AG04449 (cell line): Measurements from ENCODE around the gene LDLRAD4.

Source experiments
- CTCF ChIA-PET: fragments of 350-600 bp; formaldehyde crosslinking; extraction: SDS; loops from one replicate; lab custom pipeline; 2021; ENCODE audit warnings: antibody characterized with exemption; lab: Yijun Ruan, JAX
- POLR2A ChIA-PET: fragments of 400-600, 350-600 bp; formaldehyde crosslinking; extraction: SDS; loops from one replicate; lab custom pipeline; 2020; ENCODE audit warnings: antibody characterized with exemption, inconsistent platforms; lab: Yijun Ruan, JAX
- DNase-seq: peaks from one replicate; pipeline ENCODE4 v3.0.0-alpha.2; 2010; ENCODE audit warnings: low read depth, low spot score
- H3K4me3 ChIP-seq: 2 replicates; pipeline ENCODE4 v1.5.1; 2011; ENCODE audit warnings: low read depth, mild to moderate bottlenecking, control low read depth, low read length
- TF ChIP-seq, protein P1 (sequence below): IDR thresholded peaks from one replicate; pipeline ENCODE4 v1.5.1; 2011; ENCODE audit warnings: mild to moderate bottlenecking, moderate library complexity, low read length, control low read depth, inconsistent platforms; ENCODE audit not compliant: insufficient read depth; ENCODE audit errors: missing control alignments

The LDLRAD4 gene

GRCh38 chr18:13510594-13510993 is 292.0 kb downstream of the LDLRAD4 start:
- ChIA-PET CTCF (no interaction called here), POLR2A (no interaction called here)
- DNase-seq, result no peak
- TF ChIP-seq, protein P1, sequence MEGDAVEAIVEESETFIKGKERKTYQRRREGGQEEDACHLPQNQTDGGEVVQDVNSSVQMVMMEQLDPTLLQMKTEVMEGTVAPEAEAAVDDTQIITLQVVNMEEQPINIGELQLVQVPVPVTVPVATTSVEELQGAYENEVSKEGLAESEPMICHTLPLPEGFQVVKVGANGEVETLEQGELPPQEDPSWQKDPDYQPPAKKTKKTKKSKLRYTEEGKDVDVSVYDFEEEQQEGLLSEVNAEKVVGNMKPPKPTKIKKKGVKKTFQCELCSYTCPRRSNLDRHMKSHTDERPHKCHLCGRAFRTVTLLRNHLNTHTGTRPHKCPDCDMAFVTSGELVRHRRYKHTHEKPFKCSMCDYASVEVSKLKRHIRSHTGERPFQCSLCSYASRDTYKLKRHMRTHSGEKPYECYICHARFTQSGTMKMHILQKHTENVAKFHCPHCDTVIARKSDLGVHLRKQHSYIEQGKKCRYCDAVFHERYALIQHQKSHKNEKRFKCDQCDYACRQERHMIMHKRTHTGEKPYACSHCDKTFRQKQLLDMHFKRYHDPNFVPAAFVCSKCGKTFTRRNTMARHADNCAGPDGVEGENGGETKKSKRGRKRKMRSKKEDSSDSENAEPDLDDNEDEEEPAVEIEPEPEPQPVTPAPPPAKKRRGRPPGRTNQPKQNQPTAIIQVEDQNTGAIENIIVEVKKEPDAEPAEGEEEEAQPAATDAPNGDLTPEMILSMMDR, result no peak
- no peak overlapping the region for H3K4me3 ChIP-seq

- TF ChIP-seq, protein P1, result no peak
- no peak for DNase-seq
- no peak overlapping the region for H3K4me3 ChIP-seq
- POLR2A ChIA-PET, result no interaction called here
- CTCF ChIA-PET, result no interaction called here
These were observed 293.5 kb downstream of the LDLRAD4 start for GRCh38 chr18:13511961-13512577.

DNA sequence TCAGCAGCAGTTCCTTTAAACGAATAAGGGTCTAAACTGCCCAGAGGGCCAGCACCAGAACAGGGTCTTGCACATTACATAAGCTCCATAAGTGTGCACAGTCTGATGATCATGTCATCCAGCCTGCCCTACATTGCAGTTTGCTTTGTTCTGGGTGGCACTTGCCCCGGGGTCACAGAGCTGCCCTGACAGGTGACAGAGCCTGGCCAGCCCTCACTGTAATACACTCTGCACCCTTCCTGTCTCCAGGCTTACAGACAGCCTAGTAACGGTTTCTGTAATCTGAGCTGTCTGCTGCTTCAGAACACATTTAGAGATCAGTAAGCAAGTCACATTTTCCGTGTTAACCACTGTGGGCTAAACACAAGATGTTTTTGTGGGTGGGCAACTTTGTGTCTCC is 294.5 kb downstream of the LDLRAD4 start:
- POLR2A ChIA-PET, result no interaction called here

GRCh38 chr18:13513481-13513880 is 294.9 kb downstream of the LDLRAD4 start:
- TF ChIP-seq, protein P1, result no peak
- DNase-seq, result no peak
- ChIA-PET POLR2A (no interaction called here), CTCF (no interaction called here)
- no peak overlapping the region for H3K4me3 ChIP-seq

More for the DNA sequence above, 294.5 kb downstream of the LDLRAD4 start:
- TF ChIP-seq, protein P1, result no peak
- CTCF ChIA-PET, result no interaction called here
- DNase-seq, result no peak
- no peak overlapping the region for H3K4me3 ChIP-seq

DNA sequence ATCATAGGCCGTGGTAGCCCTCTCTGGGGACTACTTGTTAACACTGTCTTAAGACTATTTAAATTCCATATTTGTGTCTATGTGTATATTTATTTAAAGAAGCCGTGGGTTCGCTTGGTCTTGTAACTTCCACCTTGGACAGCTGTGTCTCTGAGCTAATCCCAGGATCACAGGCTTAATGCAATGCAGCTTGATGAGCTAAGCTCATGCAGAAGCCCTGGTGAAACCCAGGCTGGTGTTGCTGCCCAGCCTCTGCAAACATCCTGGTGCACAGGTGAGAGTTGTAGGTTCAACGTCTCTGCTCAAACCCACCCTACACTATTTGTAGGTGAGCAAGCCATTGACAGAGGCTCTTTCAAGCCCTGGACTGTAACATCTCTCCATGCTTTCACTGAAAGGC is 296.0 kb downstream of the LDLRAD4 start:
- TF ChIP-seq, protein P1, result no peak
- POLR2A ChIA-PET, result no interaction called here
- H3K4me3 ChIP-seq, result no peak overlapping the region
- CTCF ChIA-PET, result interaction anchor here (0.6 kb wide), 1 partner anchor 298 kb away, joined by 3 read pairs; no protein-coding TSS in a partner anchor
- DNase-seq, result no peak

- ChIA-PET POLR2A (no interaction called here), CTCF (interaction anchor here (1.2 kb wide), 1 partner anchor 14 kb away, joined by 3 read pairs; no protein-coding TSS in a partner anchor)
- TF ChIP-seq, protein P1, result no peak
- DNase-seq, result no peak
- no peak overlapping the region for H3K4me3 ChIP-seq
These were observed 298.3 kb downstream of the LDLRAD4 start for GRCh38 chr18:13516855-13517254.
